Measurements from ENCODE around the gene PABPC1L.

PABPC1L gene

DNA sequence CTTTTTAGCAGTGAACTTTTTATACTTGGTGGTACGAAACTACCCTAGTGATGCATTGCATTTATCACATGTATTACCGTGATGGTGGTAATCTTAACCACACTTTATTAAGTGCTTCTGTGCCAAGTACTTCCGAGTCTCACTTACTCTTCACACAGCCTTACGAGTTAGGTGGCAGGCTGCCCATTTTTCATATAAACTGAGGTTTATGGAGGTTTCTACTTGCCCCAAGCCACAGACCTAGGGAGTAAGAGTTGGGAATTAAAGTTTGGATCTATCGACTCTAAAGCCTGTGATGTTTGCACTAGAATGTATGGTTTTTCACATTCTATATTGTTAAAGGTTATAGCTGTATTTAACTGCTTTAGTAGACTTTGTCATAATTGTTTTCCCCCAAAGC lies 5.5 kb upstream of the PABPC1L start:
- Histone ChIP-seq H3K27me3 (ENCODE audit: control insufficient read depth, insufficient read depth, low read length) (no peaks in the 10 kb centered on the region), H3K36me3 (ENCODE audit: insufficient read depth, low read length) (peaks cover 82% of the 10 kb centered on the region), H3K9ac (ENCODE audit: low read depth, low read length) (no peak overlapping the region), H3K4me2 (ENCODE audit: low read length) (no peak overlapping the region), H3K4me1 (ENCODE audit: control insufficient read depth, insufficient read depth, low read length) (peaks cover 8% of the 10 kb centered on the region), H3K4me3 (ENCODE audit: low read length) (no peak overlapping the region), H3K9me3 (replicated peaks; ENCODE audit: low read length) (no peaks in the 10 kb centered on the region)

DNA sequence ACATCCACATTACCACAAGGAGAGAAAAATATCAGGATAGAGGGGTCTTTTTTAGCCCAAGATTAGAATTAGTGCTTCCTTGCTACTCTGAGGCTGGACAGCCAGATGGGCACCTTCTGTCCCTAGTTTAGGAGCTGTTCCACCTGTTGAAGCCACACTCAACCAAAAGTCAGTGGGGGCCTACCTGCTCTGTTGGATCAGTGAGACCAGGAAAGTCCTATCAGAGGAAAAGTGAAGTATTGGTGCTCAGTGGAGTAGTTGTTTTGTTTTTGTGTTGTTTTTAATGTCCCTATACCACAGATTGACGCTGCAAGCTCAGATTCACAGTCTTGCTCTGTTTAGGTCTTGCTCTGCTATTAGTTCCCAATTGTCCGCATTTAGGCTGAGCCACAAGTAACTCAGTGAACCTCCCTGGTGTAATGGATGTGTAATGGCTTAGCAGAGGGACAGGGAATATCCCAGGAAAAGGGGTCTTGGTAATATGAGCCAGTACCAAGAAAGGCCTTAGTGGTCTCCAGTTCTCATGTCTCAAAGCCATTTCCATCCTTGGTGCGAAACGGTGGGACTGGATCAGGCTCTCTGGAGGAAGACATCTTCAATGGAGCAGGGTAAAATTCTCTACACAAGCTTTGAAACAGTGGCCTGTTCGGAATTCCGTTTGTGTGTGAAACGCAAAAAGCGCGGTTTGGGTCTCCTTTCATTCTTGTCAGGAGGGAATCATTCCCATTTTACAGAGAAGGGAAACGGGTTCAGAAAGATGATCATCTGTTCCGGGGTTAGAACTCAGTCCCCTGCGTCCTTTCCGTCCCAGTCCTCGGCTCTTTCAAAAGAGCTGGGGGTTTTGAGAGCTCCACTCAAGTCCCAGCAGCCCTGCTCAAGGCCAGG lies 631 bp upstream of the PABPC1L start:
- Histone ChIP-seq H3K27me3 (ENCODE audit: control insufficient read depth, insufficient read depth, low read length) (no peaks in the 10 kb centered on the region), H3K9me3 (replicated peaks; ENCODE audit: low read length) (no peaks in the 10 kb centered on the region), H3K4me3 (ENCODE audit: low read length) (peak overlapping the region; percentile 76), H3K4me1 (ENCODE audit: control insufficient read depth, insufficient read depth, low read length) (peaks cover 9% of the 10 kb centered on the region), H3K4me2 (ENCODE audit: low read length) (peak overlapping the region; percentile 86), H3K9ac (ENCODE audit: low read depth, low read length) (no peak overlapping the region), H3K36me3 (ENCODE audit: insufficient read depth, low read length) (peaks cover 62% of the 10 kb centered on the region)

DNA sequence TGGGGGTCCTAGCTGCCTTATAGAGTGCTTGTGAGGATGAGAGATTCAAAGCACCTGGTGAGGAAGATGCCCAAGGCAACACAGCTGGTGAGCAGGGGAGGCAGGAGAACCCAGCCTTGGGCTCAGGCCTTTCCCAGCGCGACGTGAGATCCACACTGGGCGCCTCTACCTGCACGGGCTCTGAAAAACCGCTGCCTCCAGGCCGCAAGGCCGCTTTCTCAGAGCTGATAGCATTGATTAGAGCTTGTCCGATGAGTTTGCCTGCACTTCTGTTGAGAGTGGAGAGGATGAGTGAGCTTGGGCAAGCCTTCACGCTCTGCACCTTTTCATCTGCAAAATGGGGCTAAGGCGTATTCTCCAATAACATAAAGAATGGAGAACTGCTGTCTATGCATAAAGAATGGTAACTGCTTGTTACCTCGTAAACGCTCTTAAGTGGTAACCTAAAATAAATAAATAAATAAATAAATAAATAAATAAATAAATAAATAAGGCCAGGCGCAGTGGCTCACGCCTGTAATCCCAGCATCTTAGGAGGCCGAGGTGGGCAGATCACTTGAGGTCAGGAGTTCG lies 916 bp downstream of the PABPC1L start:
- H3K9me3 ChIP-seq (replicated peaks; ENCODE audit: low read length) = no peaks in the 10 kb centered on the region
- peaks cover 47% of the 10 kb centered on the region for H3K36me3 ChIP-seq (ENCODE audit: insufficient read depth, low read length)
- H3K4me3 ChIP-seq (ENCODE audit: low read length) = peak overlapping the region; percentile 76
- peak overlapping the region; percentile 69 for H3K9ac ChIP-seq (ENCODE audit: low read depth, low read length)
- H3K4me2 ChIP-seq (ENCODE audit: low read length) = peak overlapping the region; percentile 86
- no peaks in the 10 kb centered on the region for H3K27me3 ChIP-seq (ENCODE audit: control insufficient read depth, insufficient read depth, low read length)
- H3K4me1 ChIP-seq (ENCODE audit: control insufficient read depth, insufficient read depth, low read length) = peaks cover 9% of the 10 kb centered on the region

DNA sequence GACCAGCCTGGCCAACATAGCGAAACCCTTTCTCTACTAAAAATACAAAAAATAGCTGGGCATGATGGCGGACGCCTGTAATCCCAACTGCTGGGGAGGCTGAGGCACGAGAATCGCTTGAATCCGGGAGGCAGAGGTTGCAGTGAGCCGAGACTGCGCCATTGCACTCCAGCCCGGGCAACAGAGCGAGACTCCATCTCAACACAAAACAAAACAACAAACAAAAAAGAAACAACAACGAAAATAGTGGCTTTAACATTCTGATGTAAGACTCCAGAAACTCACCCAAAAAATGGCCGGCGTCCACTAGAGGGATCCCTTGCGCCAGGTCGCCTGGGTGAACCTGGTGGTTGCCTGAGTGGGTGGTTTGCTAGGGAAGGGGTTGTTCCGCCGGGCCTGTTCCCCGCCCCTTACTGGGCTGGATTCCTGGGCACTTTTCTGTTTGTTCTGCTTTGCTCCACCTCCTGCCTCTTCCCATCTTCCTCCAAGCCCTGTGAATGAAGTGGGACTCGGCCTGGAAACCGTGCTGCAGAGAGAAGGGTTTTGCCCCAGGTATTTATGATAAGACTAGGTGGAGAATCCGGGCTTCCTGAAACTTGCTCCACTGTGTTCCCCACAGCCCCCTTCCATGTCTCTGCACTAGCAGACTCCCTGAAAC lies 1.5 kb downstream of the PABPC1L start:
- no peaks in the 10 kb centered on the region for H3K27me3 ChIP-seq (ENCODE audit: control insufficient read depth, insufficient read depth, low read length)
- H3K4me3 ChIP-seq (ENCODE audit: low read length) = no peak overlapping the region
- no peak overlapping the region for H3K9ac ChIP-seq (ENCODE audit: low read depth, low read length)
- peaks cover 9% of the 10 kb centered on the region for H3K4me1 ChIP-seq (ENCODE audit: control insufficient read depth, insufficient read depth, low read length)
- peaks cover 41% of the 10 kb centered on the region for H3K36me3 ChIP-seq (ENCODE audit: insufficient read depth, low read length)
- peak overlapping the region; percentile 10 for H3K4me2 ChIP-seq (ENCODE audit: low read length)
- no peaks in the 10 kb centered on the region for H3K9me3 ChIP-seq (replicated peaks; ENCODE audit: low read length)

DNA sequence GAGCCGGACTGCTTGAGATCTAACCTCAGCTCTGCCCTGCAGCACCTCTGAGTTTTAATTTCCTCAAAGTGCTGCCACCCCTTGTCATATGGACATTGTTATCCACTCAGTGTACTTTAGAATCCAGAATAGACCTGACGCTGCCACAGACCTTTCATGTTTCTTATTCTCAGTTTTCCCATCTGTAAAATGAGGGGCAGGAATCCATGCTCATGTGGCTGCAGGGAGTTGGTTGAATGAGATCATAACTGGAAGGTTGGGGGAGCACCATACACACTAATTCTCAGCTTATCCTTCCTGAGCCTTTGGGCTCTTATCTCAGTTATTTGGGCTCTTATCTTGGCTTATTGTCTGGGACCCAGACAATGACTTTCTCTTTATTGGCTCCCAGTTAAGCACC lies 2.3 kb downstream of the PABPC1L start:
- H3K4me3 ChIP-seq (ENCODE audit: low read length) = no peak overlapping the region
- H3K9me3 ChIP-seq (replicated peaks; ENCODE audit: low read length) = no peaks in the 10 kb centered on the region
- peaks cover 9% of the 10 kb centered on the region for H3K4me1 ChIP-seq (ENCODE audit: control insufficient read depth, insufficient read depth, low read length)
- peaks cover 41% of the 10 kb centered on the region for H3K36me3 ChIP-seq (ENCODE audit: insufficient read depth, low read length)
- no peak overlapping the region for H3K9ac ChIP-seq (ENCODE audit: low read depth, low read length)
- no peak overlapping the region for H3K4me2 ChIP-seq (ENCODE audit: low read length)
- no peaks in the 10 kb centered on the region for H3K27me3 ChIP-seq (ENCODE audit: control insufficient read depth, insufficient read depth, low read length)

DNA sequence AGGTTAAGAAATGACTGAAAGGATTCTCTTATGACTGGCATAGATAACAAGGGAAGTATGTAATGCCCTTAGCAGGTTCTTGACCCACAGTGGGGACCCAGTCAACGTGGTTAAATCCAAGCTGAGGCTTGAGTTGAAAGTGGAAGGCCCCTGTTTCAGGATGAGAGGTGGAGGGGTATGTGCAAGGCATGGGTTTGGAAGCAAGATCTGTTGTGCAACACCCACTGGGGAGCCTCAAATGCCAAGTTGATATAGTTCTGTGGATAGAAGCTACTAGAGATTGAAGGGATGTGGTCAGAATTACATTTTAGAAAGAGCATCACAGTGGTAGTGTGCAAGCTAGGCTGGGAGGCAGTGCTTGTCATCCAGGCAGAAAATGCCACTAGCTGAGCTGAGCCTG lies 5.1 kb downstream of the PABPC1L start:
- Histone ChIP-seq H3K9ac (ENCODE audit: low read depth, low read length) (no peak overlapping the region), H3K9me3 (replicated peaks; ENCODE audit: low read length) (no peaks in the 10 kb centered on the region), H3K4me2 (ENCODE audit: low read length) (no peak overlapping the region), H3K36me3 (ENCODE audit: insufficient read depth, low read length) (peaks cover 26% of the 10 kb centered on the region), H3K27me3 (ENCODE audit: control insufficient read depth, insufficient read depth, low read length) (no peaks in the 10 kb centered on the region), H3K4me1 (ENCODE audit: control insufficient read depth, insufficient read depth, low read length) (peaks cover 4% of the 10 kb centered on the region), H3K4me3 (ENCODE audit: low read length) (no peak overlapping the region)

DNA sequence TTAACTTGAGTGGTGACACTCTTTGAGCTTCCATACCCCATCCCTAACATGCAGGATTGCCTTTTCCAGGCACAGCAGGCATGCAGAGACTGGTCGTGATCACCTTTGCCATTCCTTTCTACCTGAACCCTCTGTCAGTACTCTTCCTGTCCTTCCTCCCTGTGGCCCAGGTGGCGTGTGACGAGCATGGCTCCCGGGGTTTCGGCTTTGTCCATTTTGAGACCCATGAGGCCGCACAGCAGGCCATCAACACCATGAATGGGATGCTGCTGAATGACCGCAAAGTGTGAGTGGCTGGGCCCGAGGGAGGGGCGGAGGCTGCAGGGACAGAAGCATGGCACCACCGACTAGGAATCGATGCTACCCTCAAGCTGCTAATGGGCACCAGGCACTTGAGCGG lies 6.7 kb downstream of the PABPC1L start:
- H3K4me2 ChIP-seq (ENCODE audit: low read length) = no peak overlapping the region
- H3K9me3 ChIP-seq (replicated peaks; ENCODE audit: low read length) = no peaks in the 10 kb centered on the region
- no peak overlapping the region for H3K4me3 ChIP-seq (ENCODE audit: low read length)
- no peaks in the 10 kb centered on the region for H3K4me1 ChIP-seq (ENCODE audit: control insufficient read depth, insufficient read depth, low read length)
- peaks cover 29% of the 10 kb centered on the region for H3K36me3 ChIP-seq (ENCODE audit: insufficient read depth, low read length)
- no peaks in the 10 kb centered on the region for H3K27me3 ChIP-seq (ENCODE audit: control insufficient read depth, insufficient read depth, low read length)
- H3K9ac ChIP-seq (ENCODE audit: low read depth, low read length) = no peak overlapping the region

DNA sequence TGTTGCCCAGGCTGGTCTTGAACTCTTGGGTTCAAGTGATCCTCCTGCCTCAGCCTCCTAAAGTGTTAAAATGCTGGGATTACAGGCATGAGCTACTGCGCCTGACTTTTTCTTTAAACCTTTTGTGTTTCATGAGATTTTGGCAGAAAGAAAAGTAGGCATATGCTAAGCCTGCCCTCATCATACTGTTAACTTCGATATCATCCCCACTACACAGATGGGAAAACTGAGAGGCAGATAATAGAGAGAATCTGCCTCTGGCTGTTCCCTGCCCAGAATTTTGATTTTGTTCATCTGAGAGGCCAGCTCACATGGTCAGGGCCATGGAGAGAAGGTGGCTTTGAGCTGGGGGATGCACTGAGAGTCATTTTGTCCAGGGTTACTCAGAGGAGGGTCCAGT lies 7.5 kb downstream of the PABPC1L start:
- Histone ChIP-seq H3K9ac (ENCODE audit: low read depth, low read length) (no peak overlapping the region), H3K27me3 (ENCODE audit: control insufficient read depth, insufficient read depth, low read length) (no peaks in the 10 kb centered on the region), H3K4me3 (ENCODE audit: low read length) (no peak overlapping the region), H3K4me1 (ENCODE audit: control insufficient read depth, insufficient read depth, low read length) (no peaks in the 10 kb centered on the region), H3K4me2 (ENCODE audit: low read length) (no peak overlapping the region), H3K36me3 (ENCODE audit: insufficient read depth, low read length) (peaks cover 29% of the 10 kb centered on the region), H3K9me3 (replicated peaks; ENCODE audit: low read length) (no peaks in the 10 kb centered on the region)

DNA sequence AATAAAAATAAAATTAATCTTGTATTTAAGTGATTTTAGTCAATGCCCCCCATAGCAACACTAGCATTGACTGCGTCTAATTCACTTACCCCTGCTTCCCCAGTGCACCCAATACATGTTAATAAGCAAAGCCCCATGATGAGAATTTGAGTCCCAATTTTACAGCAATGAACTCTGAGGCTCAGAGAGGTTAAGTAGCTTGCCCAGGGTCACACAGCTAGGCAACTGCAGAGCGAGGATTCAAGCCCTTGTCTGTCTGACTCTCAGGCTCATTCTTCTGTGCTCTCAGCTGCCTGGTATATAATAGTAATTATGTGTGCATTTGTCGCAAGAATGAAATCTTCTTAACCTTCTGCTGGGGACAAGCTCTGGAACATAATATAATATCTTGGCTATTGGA lies 8.5 kb downstream of the PABPC1L start:
- Histone ChIP-seq H3K4me1 (ENCODE audit: control insufficient read depth, insufficient read depth, low read length) (no peaks in the 10 kb centered on the region), H3K27me3 (ENCODE audit: control insufficient read depth, insufficient read depth, low read length) (no peaks in the 10 kb centered on the region), H3K4me2 (ENCODE audit: low read length) (no peak overlapping the region), H3K9me3 (replicated peaks; ENCODE audit: low read length) (no peaks in the 10 kb centered on the region), H3K9ac (ENCODE audit: low read depth, low read length) (no peak overlapping the region), H3K4me3 (ENCODE audit: low read length) (no peak overlapping the region), H3K36me3 (ENCODE audit: insufficient read depth, low read length) (peaks cover 26% of the 10 kb centered on the region)

DNA sequence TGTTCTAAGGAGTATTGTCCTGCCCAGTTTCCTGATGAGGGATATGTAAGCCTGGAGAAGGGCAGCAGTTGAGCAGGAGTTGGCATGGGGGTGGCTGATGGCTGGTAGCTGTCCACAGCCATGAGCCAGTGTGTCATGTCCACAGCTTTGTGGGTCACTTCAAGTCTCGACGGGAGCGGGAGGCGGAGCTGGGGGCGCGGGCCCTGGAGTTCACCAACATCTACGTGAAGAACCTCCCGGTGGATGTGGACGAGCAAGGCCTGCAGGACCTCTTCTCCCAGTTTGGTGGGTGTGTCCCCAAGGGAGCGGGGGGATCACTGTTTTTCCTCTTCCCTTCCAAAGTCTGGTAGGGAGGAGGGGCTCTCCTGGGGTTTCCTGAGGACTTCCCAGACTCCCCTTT lies 8.9 kb downstream of the PABPC1L start:
- Histone ChIP-seq H3K9ac (ENCODE audit: low read depth, low read length) (no peak overlapping the region), H3K4me1 (ENCODE audit: control insufficient read depth, insufficient read depth, low read length) (no peaks in the 10 kb centered on the region), H3K27me3 (ENCODE audit: control insufficient read depth, insufficient read depth, low read length) (no peaks in the 10 kb centered on the region), H3K4me2 (ENCODE audit: low read length) (no peak overlapping the region), H3K9me3 (replicated peaks; ENCODE audit: low read length) (no peaks in the 10 kb centered on the region), H3K4me3 (ENCODE audit: low read length) (no peak overlapping the region), H3K36me3 (ENCODE audit: insufficient read depth, low read length) (peaks cover 22% of the 10 kb centered on the region)

DNA sequence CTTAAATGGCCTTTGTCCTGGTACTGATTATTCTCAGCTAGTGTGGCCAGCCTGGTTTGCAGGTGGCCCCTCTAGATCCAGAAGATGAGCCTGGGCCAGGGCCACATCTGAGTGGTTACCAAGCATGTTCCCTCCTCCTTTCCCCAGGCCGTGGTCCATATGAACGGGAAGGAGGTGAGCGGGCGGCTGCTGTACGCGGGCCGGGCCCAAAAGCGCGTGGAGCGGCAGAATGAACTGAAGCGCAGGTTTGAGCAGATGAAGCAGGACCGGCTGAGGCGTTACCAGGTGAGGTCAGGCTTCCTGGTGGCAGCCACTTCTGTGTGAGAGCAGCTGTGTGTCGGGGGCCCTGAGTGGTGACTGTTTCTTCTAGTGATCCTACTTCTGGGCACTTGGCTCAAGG lies 11.6 kb downstream of the PABPC1L start:
- H3K9me3 ChIP-seq (replicated peaks; ENCODE audit: low read length) = no peaks in the 10 kb centered on the region
- H3K36me3 ChIP-seq (ENCODE audit: insufficient read depth, low read length) = peaks cover 20% of the 10 kb centered on the region
- H3K9ac ChIP-seq (ENCODE audit: low read depth, low read length) = no peak overlapping the region
- H3K4me1 ChIP-seq (ENCODE audit: control insufficient read depth, insufficient read depth, low read length) = no peaks in the 10 kb centered on the region
- H3K4me2 ChIP-seq (ENCODE audit: low read length) = no peak overlapping the region
- H3K4me3 ChIP-seq (ENCODE audit: low read length) = no peak overlapping the region
- H3K27me3 ChIP-seq (ENCODE audit: control insufficient read depth, insufficient read depth, low read length) = no peaks in the 10 kb centered on the region
